ENCODE data around the gene HEG1.

HEG1 gene

GRCh38 chr3:124937049-124937448 is 118.7 kb downstream of the HEG1 start:
- no CpG with 5 or more reads among the region's 3 CpGs for WGBS (ENCODE audit: extremely low coverage, insufficient coverage, insufficient read length)
- Histone ChIP-seq H3K27me3 (ENCODE audit: insufficient read depth, low read length) (no peaks in the 10 kb centered on the region), H3K4me3 (ENCODE audit: low read depth, low read length) (no peak overlapping the region), H2AK5ac (ENCODE audit: low read length) (no peak overlapping the region), H3K36me3 (ENCODE audit: control insufficient read depth in 1 of 2, insufficient read depth in 2 of 2, low read length in 2 of 2) (no peaks in the 10 kb centered on the region), H3K79me2 (ENCODE audit: control insufficient read depth, insufficient read depth, low read length, poor library complexity) (no peaks in the 10 kb centered on the region), H2BK12ac (ENCODE audit: low read length) (no peak overlapping the region), H3K4me2 (ENCODE audit: low read length) (no peak overlapping the region), H3K9ac (ENCODE audit: low read length) (no peak overlapping the region), H4K12ac (ENCODE audit: low read depth, low read length) (no peak overlapping the region), H2BK120ac (ENCODE audit: insufficient read depth, low read length, poor library complexity) (no peak overlapping the region), H3K4me1 (ENCODE audit: control insufficient read depth in 1 of 2, insufficient read depth in 2 of 2, low read length in 2 of 2) (peaks cover 3 to 5% of the 10 kb centered on the region in 2 experiments), H3K18ac (ENCODE audit: low read length) (no peak overlapping the region), H3K79me1 (ENCODE audit: low read length) (no peaks in the 10 kb centered on the region), H2AFZ (ENCODE audit: insufficient read depth, low read length, poor library complexity) (no peak overlapping the region), H3K14ac (ENCODE audit: low read length) (no peak overlapping the region), H2BK5ac (ENCODE audit: low read depth, low read length, poor library complexity) (no peak overlapping the region), H3K23ac (ENCODE audit: low read length) (no peak overlapping the region), H4K8ac (ENCODE audit: low read depth, low read length) (no peak overlapping the region), H3K9me3 (ENCODE audit: insufficient read depth, low read depth, low read length) (no peaks in the 10 kb centered on the region), H3K4ac (ENCODE audit: low read depth, low read length) (no peak overlapping the region), H3K27ac (ENCODE audit: low read depth, low read length) (no peak overlapping the region), H4K91ac (ENCODE audit: low read depth, low read length) (no peak overlapping the region)
- DNase-seq: no peak

- no peak overlapping the region for H2AK5ac ChIP-seq (ENCODE audit: low read length)
- no peak overlapping the region for H2AFZ ChIP-seq (ENCODE audit: insufficient read depth, low read length, poor library complexity)
- H3K4me3 ChIP-seq (ENCODE audit: low read depth, low read length): no peak overlapping the region
- H3K4ac ChIP-seq (ENCODE audit: low read depth, low read length): no peak overlapping the region
- H3K36me3 ChIP-seq (ENCODE audit: control insufficient read depth in 1 of 2, insufficient read depth in 2 of 2, low read length in 2 of 2): no peaks in the 10 kb centered on the region
- H3K79me1 ChIP-seq (ENCODE audit: low read length): no peaks in the 10 kb centered on the region
- no peak overlapping the region for H2BK5ac ChIP-seq (ENCODE audit: low read depth, low read length, poor library complexity)
- no peaks in the 10 kb centered on the region for H3K9me3 ChIP-seq (ENCODE audit: insufficient read depth, low read depth, low read length)
- H3K27ac ChIP-seq (ENCODE audit: low read depth, low read length): no peak overlapping the region
- H3K79me2 ChIP-seq (ENCODE audit: control insufficient read depth, insufficient read depth, low read length, poor library complexity): no peaks in the 10 kb centered on the region
- no peak overlapping the region for H4K91ac ChIP-seq (ENCODE audit: low read depth, low read length)
- H3K4me1 ChIP-seq (ENCODE audit: control insufficient read depth in 1 of 2, insufficient read depth in 2 of 2, low read length in 2 of 2): peaks cover 3 to 5% of the 10 kb centered on the region in 2 experiments
- no CpG with 5 or more reads among the region's 5 CpGs for WGBS (ENCODE audit: extremely low coverage, insufficient coverage, insufficient read length)
- no peak overlapping the region for H3K9ac ChIP-seq (ENCODE audit: low read length)
- no peak overlapping the region for H4K8ac ChIP-seq (ENCODE audit: low read depth, low read length)
- H3K4me2 ChIP-seq (ENCODE audit: low read length): no peak overlapping the region
- H3K27me3 ChIP-seq (ENCODE audit: insufficient read depth, low read length): no peaks in the 10 kb centered on the region
- H4K12ac ChIP-seq (ENCODE audit: low read depth, low read length): no peak overlapping the region
- H2BK12ac ChIP-seq (ENCODE audit: low read length): no peak overlapping the region
- H3K14ac ChIP-seq (ENCODE audit: low read length): no peak overlapping the region
- H3K18ac ChIP-seq (ENCODE audit: low read length): no peak overlapping the region
- DNase-seq: no peak
- no peak overlapping the region for H3K23ac ChIP-seq (ENCODE audit: low read length)
- H2BK120ac ChIP-seq (ENCODE audit: insufficient read depth, low read length, poor library complexity): no peak overlapping the region
Observed at GRCh38 chr3:124935794-124936542, 119.8 kb downstream of the HEG1 start.

- no peaks in the 10 kb centered on the region for H3K36me3 ChIP-seq (ENCODE audit: control insufficient read depth in 1 of 2, insufficient read depth in 2 of 2, low read length in 2 of 2)
- no peak for DNase-seq
- no peak overlapping the region for H3K4ac ChIP-seq (ENCODE audit: low read depth, low read length)
Observed at GRCh38 chr3:124935264-124935663, 120.5 kb downstream of the HEG1 start.

GRCh38 chr3:124934577-124934976 is 121.2 kb downstream of the HEG1 start, which contains the start of gene MUC13:
Gene MUC13, minus strand, starts transcription at chr3:124934751. Its CDS starts 39 bp downstream, at chr3:124934712.
- no peak within 1 kb of the TSS for H3K27ac ChIP-seq (ENCODE audit: low read depth, low read length)
- no peak within 1 kb of the TSS for H4K12ac ChIP-seq (ENCODE audit: low read depth, low read length)
- H3K4me3 ChIP-seq (ENCODE audit: low read depth, low read length): no peak within 1 kb of the TSS
- H2BK120ac ChIP-seq (ENCODE audit: insufficient read depth, low read length, poor library complexity): no peak within 1 kb of the TSS
- H3K4me2 ChIP-seq (ENCODE audit: low read length): no peak within 1 kb of the TSS
- no peak for DNase-seq
- WGBS (ENCODE audit: extremely low coverage, insufficient coverage, insufficient read length): no CpG with 5 or more reads among the region's 5 CpGs
- H3K9me3 ChIP-seq (ENCODE audit: insufficient read depth, low read depth, low read length): no peaks in the 10 kb centered on the region
- no peak within 1 kb of the TSS for H2BK12ac ChIP-seq (ENCODE audit: low read length)
- no peaks in the 10 kb centered on the region for H3K79me1 ChIP-seq (ENCODE audit: low read length)
- H2BK5ac ChIP-seq (ENCODE audit: low read depth, low read length, poor library complexity): no peak within 1 kb of the TSS
- no peak within 1 kb of the TSS for H2AFZ ChIP-seq (ENCODE audit: insufficient read depth, low read length, poor library complexity)
- H3K14ac ChIP-seq (ENCODE audit: low read length): no peak within 1 kb of the TSS
- H3K4me1 ChIP-seq (ENCODE audit: control insufficient read depth in 1 of 2, insufficient read depth in 2 of 2, low read length in 2 of 2): peaks cover 0 to under 1% of the 10 kb centered on the region in 2 experiments
- H3K9ac ChIP-seq (ENCODE audit: low read length): no peak within 1 kb of the TSS
- no peak within 1 kb of the TSS for H4K8ac ChIP-seq (ENCODE audit: low read depth, low read length)
- no peaks in the 10 kb centered on the region for H3K36me3 ChIP-seq (ENCODE audit: control insufficient read depth in 1 of 2, insufficient read depth in 2 of 2, low read length in 2 of 2)
- no peak within 1 kb of the TSS for H3K23ac ChIP-seq (ENCODE audit: low read length)
- H3K4ac ChIP-seq (ENCODE audit: low read depth, low read length): no peak within 1 kb of the TSS
- H4K91ac ChIP-seq (ENCODE audit: low read depth, low read length): no peak within 1 kb of the TSS
- no peak within 1 kb of the TSS for H2AK5ac ChIP-seq (ENCODE audit: low read length)
- H3K18ac ChIP-seq (ENCODE audit: low read length): no peak within 1 kb of the TSS
- H3K27me3 ChIP-seq (ENCODE audit: insufficient read depth, low read length): no peaks in the 10 kb centered on the region
- H3K79me2 ChIP-seq (ENCODE audit: control insufficient read depth, insufficient read depth, low read length, poor library complexity): no peaks in the 10 kb centered on the region

More at GRCh38 chr3:124935264-124935663, 120.5 kb downstream of the HEG1 start:
- Histone ChIP-seq H4K91ac (ENCODE audit: low read depth, low read length) (no peak overlapping the region), H3K9me3 (ENCODE audit: insufficient read depth, low read depth, low read length) (no peaks in the 10 kb centered on the region), H3K9ac (ENCODE audit: low read length) (no peak overlapping the region), H3K27me3 (ENCODE audit: insufficient read depth, low read length) (no peaks in the 10 kb centered on the region), H3K4me2 (ENCODE audit: low read length) (no peak overlapping the region), H4K12ac (ENCODE audit: low read depth, low read length) (no peak overlapping the region), H3K23ac (ENCODE audit: low read length) (no peak overlapping the region), H3K4me1 (ENCODE audit: control insufficient read depth in 1 of 2, insufficient read depth in 2 of 2, low read length in 2 of 2) (peaks cover 3 to 5% of the 10 kb centered on the region in 2 experiments), H3K79me2 (ENCODE audit: control insufficient read depth, insufficient read depth, low read length, poor library complexity) (no peaks in the 10 kb centered on the region), H2BK120ac (ENCODE audit: insufficient read depth, low read length, poor library complexity) (no peak overlapping the region), H2BK5ac (ENCODE audit: low read depth, low read length, poor library complexity) (no peak overlapping the region), H2AK5ac (ENCODE audit: low read length) (no peak overlapping the region), H2AFZ (ENCODE audit: insufficient read depth, low read length, poor library complexity) (no peak overlapping the region), H3K79me1 (ENCODE audit: low read length) (no peaks in the 10 kb centered on the region), H4K8ac (ENCODE audit: low read depth, low read length) (no peak overlapping the region), H3K14ac (ENCODE audit: low read length) (no peak overlapping the region), H2BK12ac (ENCODE audit: low read length) (no peak overlapping the region), H3K18ac (ENCODE audit: low read length) (no peak overlapping the region), H3K4me3 (ENCODE audit: low read depth, low read length) (no peak overlapping the region), H3K27ac (ENCODE audit: low read depth, low read length) (no peak overlapping the region)

All from trophoblast cell (in vitro differentiated cells and primary cell).